GM23248 (cell line): ENCODE measurements around the gene HBG1. TPM values are rescaled to one million over a fixed set of nuclear protein-coding genes. Genes with fewer than 3 reads are reported as not detected.

Experiments used
- DNase-seq: peaks from one replicate; pipeline ENCODE4 v3.0.0-alpha.2; 2015
- H2AFZ ChIP-seq: fragments of 200-600 bp; sonication (generic); 2 replicates; pipeline ENCODE4 v1.6.1; 2016; ENCODE audit warnings: antibody characterized with exemption
- H3F3A ChIP-seq: fragments of 200-600 bp; sonication (generic); 2 replicates; pipeline ENCODE4 v1.6.1; 2016; ENCODE audit warnings: mild to moderate bottlenecking, antibody characterized with exemption, mixed run types; ENCODE audit not compliant: insufficient read depth
- H3K27ac ChIP-seq: fragments of 200-600 bp; sonication (generic); 2 replicates; pipeline ENCODE4 v1.5.1; 2016; ENCODE audit warnings: mild to moderate bottlenecking
- H3K27me3 ChIP-seq: fragments of 200-600 bp; sonication (generic); replicated peaks from 2 replicates; pipeline ENCODE4 v1.6.1; 2016; ENCODE audit warnings: mild to moderate bottlenecking; ENCODE audit not compliant: insufficient read depth
- H3K36me3 ChIP-seq: fragments of 200-600 bp; sonication (generic); 2 replicates; pipeline ENCODE4 v1.6.1; 2016; ENCODE audit warnings: low read depth, mild to moderate bottlenecking
- H3K4me1 ChIP-seq: fragments of 200-600 bp; sonication (generic); 2 replicates; pipeline ENCODE4 v1.6.1; 2016; ENCODE audit warnings: mild to moderate bottlenecking; ENCODE audit not compliant: insufficient read depth
- H3K4me2 ChIP-seq: fragments of 200-600 bp; sonication (generic); one replicate; pipeline ENCODE4 v1.6.1; 2016; ENCODE audit warnings: mild to moderate bottlenecking; ENCODE audit not compliant: unreplicated experiment
- H3K4me3 ChIP-seq: fragments of 200-600 bp; sonication (generic); 2 replicates; pipeline ENCODE4 v1.5.1; 2016; ENCODE audit warnings: mild to moderate bottlenecking
- H3K79me2 ChIP-seq: fragments of 200-600 bp; sonication (generic); 2 replicates; pipeline ENCODE4 v1.6.1; 2016; ENCODE audit warnings: mild to moderate bottlenecking; ENCODE audit not compliant: insufficient read depth
- H3K9ac ChIP-seq: fragments of 200-600 bp; sonication (generic); 2 replicates; pipeline ENCODE4 v1.6.1; 2016; ENCODE audit warnings: mild to moderate bottlenecking
- H3K9me2 ChIP-seq: fragments of 200-600 bp; sonication (generic); 2 replicates; pipeline ENCODE4 v1.6.1; 2016; ENCODE audit warnings: mixed run types, mild to moderate bottlenecking, moderate library complexity; ENCODE audit not compliant: insufficient read depth
- H3K9me3 ChIP-seq: fragments of 200-600 bp; sonication (generic); one replicate; pipeline ENCODE4 v1.6.1; 2017; ENCODE audit warnings: low read depth
- H4K20me1 ChIP-seq: fragments of 200-600 bp; sonication (generic); 2 replicates; pipeline ENCODE4 v1.6.0; 2016; ENCODE audit not compliant: insufficient read depth
- EZH2 ChIP-seq: fragments of 200-600 bp; sonication (generic); IDR thresholded peaks from 2 replicates; pipeline ENCODE4 v1.6.1; 2018; ENCODE audit warnings: antibody characterized with exemption, mild to moderate bottlenecking; ENCODE audit not compliant: insufficient read depth, poor library complexity, severe bottlenecking
- EZH2phosphoT487 ChIP-seq: fragments of 200-600 bp; sonication (generic); IDR thresholded peaks from 2 replicates; pipeline ENCODE4 v1.6.1; 2018; ENCODE audit warnings: antibody characterized with exemption, moderate library complexity, mild to moderate bottlenecking, low read depth; ENCODE audit not compliant: insufficient read depth
- WGBS, 2 experiments: methylation state at CpG; one replicate each; pipeline ENCODE4 v1.1.6; 2015 to 2017; ENCODE audit warnings: low lambda C conversion rate in 2 of 2, low coverage in 1 of 2; ENCODE audit errors: missing lambda C conversion rate in 2 of 2; 5-methylcytosine and 5-hydroxymethylcytosine counted together
- in situ Hi-C: fragments of 300-500 bp; cut with MboI; formaldehyde crosslinking; loops from 2 replicates; pipeline ENCODE4 v1.15.0; 2020
- polyA plus RNA-seq: library from polyadenylated mRNA; unstranded; fragments of >200 nt; fragmentation: Nextera tagmentation; extraction: Ambion mirVana; gene quantifications from 2 replicates; pipeline ENCODE4 v1.2.1, GENCODE V29; 2016
- total RNA-seq: library from RNA; depleted of rRNA; stranded (reverse); fragments of >200 nt; shearing (Covaris generic); gene quantifications from 2 replicates; pipeline ENCODE4 v1.2.3, GENCODE V29; 2014

HBG1 gene
- total and polyA plus RNA-seq, 2 experiments from 2014 or later, result not detected

GRCh38 chr11:5282628-5283027 lies 33.0 kb upstream of the HBG1 start:
- Histone ChIP-seq H3K27me3 (no peaks in the 10 kb centered on the region), H4K20me1 (no peaks in the 10 kb centered on the region), H3K9me3 (no peaks in the 10 kb centered on the region), H3K4me2 (no peak overlapping the region), H3K27ac (no peak overlapping the region), H3F3A (peaks cover 14% of the 10 kb centered on the region; the same call in 1 of the 2 replicates), H3K36me3 (no peaks in the 10 kb centered on the region), H3K4me1 (peaks cover 16% of the 10 kb centered on the region), H2AFZ (no peak overlapping the region), H3K9me2 (no peaks in the 10 kb centered on the region), H3K4me3 (no peak overlapping the region), H3K9ac (no peak overlapping the region), H3K79me2 (no peaks in the 10 kb centered on the region)
- TF ChIP-seq EZH2, result no peak
- no peak for TF ChIP-seq EZH2phosphoT487
- DNase-seq, result no peak
- 93 to 98% methylated on average over 2 of the region's 2 CpGs for WGBS, 2 experiments
- in situ Hi-C loops, result no loop called here

- in situ Hi-C loops, result no loop called here
- H3K4me3 ChIP-seq, result no peak overlapping the region
- no peaks in the 10 kb centered on the region for H3K27me3 ChIP-seq
- H3K36me3 ChIP-seq, result no peaks in the 10 kb centered on the region
- peaks cover 15% of the 10 kb centered on the region for H3K4me1 ChIP-seq
- TF ChIP-seq EZH2phosphoT487, result no peak
- TF ChIP-seq EZH2, result no peak
- H4K20me1 ChIP-seq, result no peaks in the 10 kb centered on the region
- DNase-seq, result no peak
- H3K9ac ChIP-seq, result no peak overlapping the region
- no peaks in the 10 kb centered on the region for H3K79me2 ChIP-seq
- no peaks in the 10 kb centered on the region for H3K9me3 ChIP-seq
- peaks cover 14% of the 10 kb centered on the region; the same call in 1 of the 2 replicates for H3F3A ChIP-seq
- no peak overlapping the region for H3K4me2 ChIP-seq
- H3K9me2 ChIP-seq, result no peaks in the 10 kb centered on the region
- no peak overlapping the region for H2AFZ ChIP-seq
- H3K27ac ChIP-seq, result no peak overlapping the region
These were observed 31.9 kb upstream of the HBG1 start for GRCh38 chr11:5281596-5281995.

GRCh38 chr11:5280582-5281102 lies 31.0 kb upstream of the HBG1 start:
- in situ Hi-C loops, result no loop called here
- Histone ChIP-seq H3K79me2 (no peaks in the 10 kb centered on the region), H3F3A (peaks cover 14% of the 10 kb centered on the region; the same call in 1 of the 2 replicates), H3K36me3 (no peaks in the 10 kb centered on the region), H3K27me3 (no peaks in the 10 kb centered on the region), H3K9me2 (no peaks in the 10 kb centered on the region), H3K4me2 (peak overlapping the region; percentile 26), H3K9me3 (no peaks in the 10 kb centered on the region), H3K4me1 (peaks cover 15% of the 10 kb centered on the region), H4K20me1 (no peaks in the 10 kb centered on the region), H3K9ac (no peak overlapping the region), H3K4me3 (no peak overlapping the region), H3K27ac (peak overlapping the region; percentile 20; the same call in 1 of the 2 replicates), H2AFZ (no peak overlapping the region)
- DNase-seq, result peak; percentile 98
- TF ChIP-seq EZH2, result no peak
- no peak for TF ChIP-seq EZH2phosphoT487
- WGBS, 2 experiments, result 0% methylated on average over 3 of the region's 3 CpGs

GRCh38 chr11:5279471-5280090 lies 29.9 kb upstream of the HBG1 start:
- H3K9ac ChIP-seq, result no peak overlapping the region
- in situ Hi-C loops, result no loop called here

More at GRCh38 chr11:5279471-5280090, 29.9 kb upstream of the HBG1 start:
- H3K4me3 ChIP-seq, result no peak overlapping the region
- H2AFZ ChIP-seq, result peak overlapping the region; percentile 67
- H3K4me2 ChIP-seq, result no peak overlapping the region
- H3K9me2 ChIP-seq, result no peaks in the 10 kb centered on the region
- no peaks in the 10 kb centered on the region for H3K79me2 ChIP-seq
- H3F3A ChIP-seq, result peaks cover 14% of the 10 kb centered on the region; the same call in 1 of the 2 replicates
- H3K27me3 ChIP-seq, result no peaks in the 10 kb centered on the region
- H3K4me1 ChIP-seq, result peaks cover 15% of the 10 kb centered on the region
- H3K36me3 ChIP-seq, result no peaks in the 10 kb centered on the region
- no peaks in the 10 kb centered on the region for H4K20me1 ChIP-seq
- H3K27ac ChIP-seq, result 0 out of 2 replicates have a peak overlapping the region, but pooled peaks have one; percentile 12
- TF ChIP-seq EZH2 (no peak), EZH2phosphoT487 (no peak)
- no peak for DNase-seq
- 94 to 96% methylated on average over 4 of the region's 4 CpGs for WGBS, 2 experiments
- no peaks in the 10 kb centered on the region for H3K9me3 ChIP-seq
